ENCODE results near the gene TBCA. TPM values are rescaled to one million over a fixed set of nuclear protein-coding genes. Genes with fewer than 3 reads are reported as not detected.
"Not testable (repeated sequence)": the region's sequence is repeated elsewhere in the genome, so short reads cannot be mapped to it uniquely, and the experiment has no call there.

Gene TBCA
- total and polyA plus RNA-seq, 8 donors = 40.6 to 138 (median 57.9) TPM

GRCh38 chr5:77751328-77752023, 24.7 kb downstream of the TBCA start:
- 95 to 96% methylated on average over 9 of the region's 9 CpGs for WGBS, 2 donors
- Histone ChIP-seq H3K27me3 (no peaks in the 10 kb centered on the region), H3K4me1 (no peaks in the 10 kb centered on the region), H3K27ac (no peak overlapping the region), H3K9me3 (no peaks in the 10 kb centered on the region), H3K36me3 (no peaks in the 10 kb centered on the region), H3K4me3 (no peak overlapping the region)
- DNase-seq (no peak), FAIRE-seq (no peak), ATAC-seq (no peak)
- intact Hi-C loops (cut with DNase I) = no loop called here
- no peak for TF ChIP-seq CTCF (IDR thresholded peaks at IDR 0.05)

GRCh38 chr5:77750928-77751327, 25.2 kb downstream of the TBCA start:
- H3K4me3 ChIP-seq; H3K4me1 ChIP-seq; FAIRE-seq; H3K27me3 ChIP-seq; ATAC-seq; H3K9me3 ChIP-seq; H3K36me3 ChIP-seq; intact Hi-C loops (cut with DNase I); H3K27ac ChIP-seq; DNase-seq: not testable (repeated sequence)
- 97 to 98% methylated on average over 6 of the region's 6 CpGs for WGBS, 2 donors

- intact Hi-C loops (cut with DNase I) = no loop called here
- no peak for DNase-seq
- Histone ChIP-seq H3K27ac (no peak overlapping the region), H3K4me3 (no peak overlapping the region), H3K9me3 (no peaks in the 10 kb centered on the region), H3K36me3 (no peaks in the 10 kb centered on the region), H3K4me1 (no peaks in the 10 kb centered on the region), H3K27me3 (no peaks in the 10 kb centered on the region)
- ATAC-seq = no peak
- WGBS, 2 donors = 47 to 60% methylated on average over 2 of the region's 2 CpGs
- no peak for TF ChIP-seq CTCF (IDR thresholded peaks at IDR 0.05)
- no peak for FAIRE-seq
Observed at GRCh38 chr5:77748160-77748559, 28.0 kb downstream of the TBCA start.

- WGBS, 2 donors = 45 to 64% methylated on average over 2 of the region's 2 CpGs
- H3K9me3 ChIP-seq = no peaks in the 10 kb centered on the region
- ATAC-seq (no peak), DNase-seq (no peak), FAIRE-seq (no peak)
- no peaks in the 10 kb centered on the region for H3K4me1 ChIP-seq
- no peak overlapping the region for H3K4me3 ChIP-seq
- H3K27ac ChIP-seq = no peak overlapping the region
- H3K27me3 ChIP-seq = no peaks in the 10 kb centered on the region
- intact Hi-C loops (cut with DNase I) = no loop called here
- TF ChIP-seq CTCF (IDR thresholded peaks at IDR 0.05) = no peak
- no peaks in the 10 kb centered on the region for H3K36me3 ChIP-seq
Observed at GRCh38 chr5:77744116-77744515, 32.0 kb downstream of the TBCA start.

- 86 to 94% methylated on average over 3 of the region's 3 CpGs for WGBS, 2 donors
- ATAC-seq = no peak
- Histone ChIP-seq H3K27me3 (no peaks in the 10 kb centered on the region), H3K4me1 (no peaks in the 10 kb centered on the region), H3K36me3 (no peaks in the 10 kb centered on the region), H3K4me3 (no peak overlapping the region), H3K9me3 (no peaks in the 10 kb centered on the region), H3K27ac (no peak overlapping the region)
- intact Hi-C loops (cut with DNase I) = no loop called here
- no peak for TF ChIP-seq CTCF (IDR thresholded peaks at IDR 0.05)
- no peak for DNase-seq
- no peak for FAIRE-seq
Observed at GRCh38 chr5:77743181-77743580, 33.0 kb downstream of the TBCA start.
